HG02623 (cell line): Measurements from ENCODE around the gene DPY19L2.
"Not testable (repeated sequence)": the region's sequence is repeated elsewhere in the genome, so short reads cannot be mapped to it uniquely, and the experiment has no call there.

Source experiments
- ATAC-seq: cut with Tn5 transposase; IDR thresholded peaks from one replicate; pipeline ENCODE4 v1.9.1; 2021; ENCODE audit warnings: moderate library complexity; ENCODE audit not compliant: unreplicated experiment

Gene DPY19L2

GRCh38 chr12:63668028-63668799, at the start of gene DPY19L2:
Gene DPY19L2, minus strand, starts transcription at chr12:63668493. Its CDS starts 100 bp downstream, at chr12:63668393.
- peak; percentile 52 for ATAC-seq

GRCh38 chr12:63716891-63717290, 48.6 kb upstream of the DPY19L2 start:
- ATAC-seq, result not testable (repeated sequence)

GRCh38 chr12:63715107-63715625, 46.9 kb upstream of the DPY19L2 start:
- not testable (repeated sequence) for ATAC-seq

- ATAC-seq, result not testable (repeated sequence)
These were observed 46.1 kb upstream of the DPY19L2 start for GRCh38 chr12:63714409-63714808.

- not testable (repeated sequence) for ATAC-seq
These were observed 45.4 kb upstream of the DPY19L2 start for GRCh38 chr12:63713681-63714075.

GRCh38 chr12:63712979-63713680, 44.8 kb upstream of the DPY19L2 start:
- not testable (repeated sequence) for ATAC-seq

GRCh38 chr12:63712376-63712974, 44.2 kb upstream of the DPY19L2 start:
- ATAC-seq, result not testable (repeated sequence)

GRCh38 chr12:63711339-63711738, 43.0 kb upstream of the DPY19L2 start:
- not testable (repeated sequence) for ATAC-seq

GRCh38 chr12:63706336-63706735, 38.0 kb upstream of the DPY19L2 start:
- ATAC-seq, result no peak

- not testable (repeated sequence) for ATAC-seq
These were observed 31.5 kb upstream of the DPY19L2 start for GRCh38 chr12:63699678-63700382.

GRCh38 chr12:63699011-63699410, 30.7 kb upstream of the DPY19L2 start:
- ATAC-seq, result not testable (repeated sequence)

- ATAC-seq, result not testable (repeated sequence)
These were observed 22.5 kb upstream of the DPY19L2 start for GRCh38 chr12:63690837-63691236.

GRCh38 chr12:63689141-63689540, 20.8 kb upstream of the DPY19L2 start:
- ATAC-seq, result not testable (repeated sequence)

GRCh38 chr12:63686623-63687022, 18.3 kb upstream of the DPY19L2 start:
- ATAC-seq, result not testable (repeated sequence)

GRCh38 chr12:63685789-63686188, 17.5 kb upstream of the DPY19L2 start:
- ATAC-seq, result not testable (repeated sequence)

GRCh38 chr12:63682617-63683016, 14.3 kb upstream of the DPY19L2 start:
- ATAC-seq, result not testable (repeated sequence)

- not testable (repeated sequence) for ATAC-seq
These were observed 12.5 kb upstream of the DPY19L2 start for GRCh38 chr12:63680758-63681157.

GRCh38 chr12:63672550-63672949, 4.3 kb upstream of the DPY19L2 start:
- not testable (repeated sequence) for ATAC-seq

GRCh38 chr12:63669936-63670335, 1.6 kb upstream of the DPY19L2 start:
- not testable (repeated sequence) for ATAC-seq

GRCh38 chr12:63669427-63669826, 1.1 kb upstream of the DPY19L2 start:
- ATAC-seq, result not testable (repeated sequence)
